HCT116 (cell line): Measurements from ENCODE around the gene TNS3. TPM values are rescaled to one million over a fixed set of nuclear protein-coding genes. Genes with fewer than 3 reads are reported as not detected.

ENCODE experiments used
- ATAC-seq: fragments of 200-7000 bp; cut with Tn5 transposase; 2 replicates; pipeline ENCODE4 v1.9.1; 2020; ENCODE audit warnings: mild to moderate bottlenecking, moderate library complexity
- BruUV-seq: library from RNA; stranded (reverse); fragments of 400-500 nt; replicated peaks from 2 replicates; lab custom pipeline; 2021; lab: Mats Ljungman, UMichigan
- CTCF ChIA-PET: fragments of 300-600 bp; sonication (Branson Sonifier 250); formaldehyde crosslinking; loops from one replicate; lab custom pipeline; 2021; ENCODE audit warnings: antibody characterized with exemption; lab: Charles Lee
- POLR2A ChIA-PET: fragments of 300-600, 350-600 bp; sonication (Branson Sonifier 250); formaldehyde crosslinking; loops from one replicate; lab custom pipeline; 2021; ENCODE audit warnings: antibody characterized with exemption; lab: Charles Lee
- RAD21 ChIA-PET, 2 experiments: fragments of 300-600 bp; sonication (Branson Sonifier 250); formaldehyde crosslinking; loops; one replicate each; lab custom pipeline; 2023; ENCODE audit warnings: low total read pairs in 2 of 2; ENCODE audit not compliant: uncharacterized antibody in 2 of 2, unreplicated experiment in 2 of 2, low non-redundant PET in 1 of 2; lab: Charles Lee
- DNase-seq: peaks from one replicate; pipeline ENCODE4 v3.0.0-alpha.2; 2010; ENCODE audit warnings: low read depth, low spot score
- H2AFZ ChIP-seq: fragments of 200-600 bp; shearing (Covaris generic), sonication (generic); 2 replicates; pipeline ENCODE4 v1.6.1; 2017; ENCODE audit warnings: low read depth, mixed run types, mixed read lengths, antibody characterized with exemption, low read length; ENCODE audit not compliant: poor library complexity, severe bottlenecking
- H3K27ac ChIP-seq: 2 replicates; pipeline ENCODE4 v1.5.1; 2012; ENCODE audit warnings: low read depth, low read length
- H3K27me3 ChIP-seq: fragments of 200-600 bp; sonication (generic); 2 replicates; pipeline ENCODE4 v1.6.1; 2016; ENCODE audit warnings: mixed run types, low read length, mixed read lengths; ENCODE audit not compliant: insufficient read depth
- H3K36me3 ChIP-seq, 2 experiments: fragments of 200-500 bp in 1 of 2; fragments of 200-600 bp in 1 of 2; sonication (Bioruptor generic) in 1 of 2; sonication (generic) in 1 of 2; 2 replicates each; pipeline versions ENCODE4 v1.5.1 to v1.6.1; 2014 to 2016; ENCODE audit warnings: low read length in 2 of 2, inconsistent platforms in 1 of 2, mixed read lengths in 1 of 2, mixed run types in 1 of 2; ENCODE audit not compliant: insufficient read depth in 2 of 2, control insufficient read depth in 1 of 2
- H3K4me1 ChIP-seq, 2 experiments: fragments of 200-600 bp in 1 of 2; sonication (generic) in 1 of 2; 2 replicates each; pipeline versions ENCODE4 v1.5.1 to v1.6.1; 2012 to 2017; ENCODE audit warnings: low read length in 2 of 2, inconsistent platforms in 1 of 2, mild to moderate bottlenecking in 1 of 2, mixed read lengths in 1 of 2, mixed run types in 1 of 2, moderate library complexity in 1 of 2; ENCODE audit not compliant: insufficient read depth in 2 of 2, control insufficient read depth in 1 of 2
- H3K4me2 ChIP-seq: fragments of 200-600 bp; sonication (generic); 2 replicates; pipeline ENCODE4 v1.6.1; 2017; ENCODE audit warnings: mixed run types, low read length, mixed read lengths
- H3K4me3 ChIP-seq, 2 experiments: fragments of 200-600 bp in 1 of 2; sonication (generic) in 1 of 2; replicated peaks in 1 of 2; 2 replicates each; pipeline ENCODE4 v1.5.1; 2011 to 2016; ENCODE audit warnings: low read length in 2 of 2, control low read depth in 1 of 2, low read depth in 1 of 2, mild to moderate bottlenecking in 1 of 2, mixed read lengths in 1 of 2, mixed run types in 1 of 2
- H3K79me2 ChIP-seq: fragments of 200-600 bp; sonication (generic); 2 replicates; pipeline ENCODE4 v1.6.1; 2017; ENCODE audit warnings: mild to moderate bottlenecking, mixed run types, low read length, moderate library complexity, mixed read lengths; ENCODE audit not compliant: insufficient read depth
- H3K9ac ChIP-seq: fragments of 200-600 bp; sonication (generic); 2 replicates; pipeline ENCODE4 v1.6.1; 2016; ENCODE audit warnings: low read length, mixed read lengths
- H3K9me2 ChIP-seq: fragments of 200-600 bp; sonication (generic), shearing (Covaris generic); 2 replicates; pipeline ENCODE4 v1.6.1; 2017; ENCODE audit warnings: mixed run types, mild to moderate bottlenecking, moderate library complexity; ENCODE audit not compliant: insufficient read depth
- H3K9me3 ChIP-seq, 2 experiments: fragments of 200-500 bp in 1 of 2; fragments of 200-600 bp in 1 of 2; sonication (Bioruptor generic) in 1 of 2; sonication (generic) in 1 of 2; 2 replicates each; pipeline ENCODE4 v1.6.1; 2014 to 2017; ENCODE audit warnings: low read length in 2 of 2, mixed read lengths in 2 of 2, inconsistent platforms in 1 of 2, low read depth in 1 of 2, mild to moderate bottlenecking in 1 of 2, mixed run types in 1 of 2, moderate library complexity in 1 of 2; ENCODE audit not compliant: control insufficient read depth in 1 of 2, insufficient read depth in 1 of 2
- H4K20me1 ChIP-seq: fragments of 200-600 bp; sonication (generic), shearing (Covaris generic); 2 replicates; pipeline ENCODE4 v1.6.1; 2017; ENCODE audit warnings: mixed run types, mild to moderate bottlenecking, moderate library complexity; ENCODE audit not compliant: insufficient read depth
- CEBPB ChIP-seq: IDR thresholded peaks from 2 replicates; pipeline ENCODE4 v1.6.1; 2012; ENCODE audit warnings: low read depth
- EGR1 ChIP-seq: IDR thresholded peaks from 2 replicates; pipeline ENCODE4 v1.6.1; 2012; ENCODE audit warnings: low read depth
- ELF1 ChIP-seq: IDR thresholded peaks from 2 replicates; pipeline ENCODE4 v1.6.1; 2012; ENCODE audit warnings: low read depth, borderline replicate concordance
- EZH2 ChIP-seq: fragments of 200-600 bp; sonication (generic); IDR thresholded peaks from 2 replicates; pipeline ENCODE4 v1.6.1; 2017; ENCODE audit warnings: antibody characterized with exemption, mixed run types
- FOSL1 ChIP-seq: IDR thresholded peaks from 2 replicates; pipeline ENCODE4 v1.6.1; 2012; ENCODE audit warnings: low read depth
- JUND ChIP-seq: IDR thresholded peaks from 2 replicates; pipeline ENCODE4 v1.6.1; 2012
- MAX ChIP-seq: IDR thresholded peaks from 2 replicates; pipeline ENCODE4 v1.6.1; 2012
- POLR2A ChIP-seq: IDR thresholded peaks from 2 replicates; pipeline ENCODE4 v1.7.0; 2011; ENCODE audit warnings: borderline replicate concordance; ENCODE audit not compliant: insufficient read depth, insufficient read length; ENCODE audit errors: extremely low read depth
- POLR2AphosphoS5 ChIP-seq: IDR thresholded peaks from 2 replicates; pipeline ENCODE4 v1.6.1; 2011; ENCODE audit warnings: mild to moderate bottlenecking, low read depth, low read length, moderate library complexity
- RAD21 ChIP-seq: IDR thresholded peaks from 2 replicates; pipeline ENCODE4 v1.6.1; 2012; ENCODE audit warnings: low read depth, mild to moderate bottlenecking
- SIN3A ChIP-seq: IDR thresholded peaks from 2 replicates; pipeline ENCODE4 v1.6.1; 2012; ENCODE audit warnings: low read depth
- SP1 ChIP-seq: IDR thresholded peaks from 2 replicates; pipeline ENCODE4 v1.6.1; 2012; ENCODE audit warnings: low read depth
- TCF7L2 ChIP-seq: IDR thresholded peaks from 2 replicates; pipeline ENCODE4 v1.7.0; 2011; ENCODE audit warnings: borderline replicate concordance, inconsistent platforms; ENCODE audit not compliant: insufficient read depth, insufficient read length; ENCODE audit errors: extremely low read depth
- YY1 ChIP-seq: IDR thresholded peaks from 2 replicates; pipeline ENCODE4 v1.6.1; 2011; ENCODE audit warnings: low read length, low read depth, moderate library complexity, mild to moderate bottlenecking; ENCODE audit not compliant: insufficient replicate concordance; ENCODE audit errors: extremely low read depth
- ZFX ChIP-seq: fragments of 450-650 bp; IDR thresholded peaks from 2 replicates; pipeline ENCODE4 v1.6.1; 2017
- intact Hi-C: fragments of 100-400 bp; cut with micrococcal nuclease; formaldehyde crosslinking; loops from 2 replicates; pipeline ENCODE4 v1.10.0; 2022
- total RNA-seq: library from RNA; stranded (reverse); gene quantifications from one replicate; pipeline ENCODE4 v1.2.1, GENCODE V29; 2021; ENCODE audit not compliant: unreplicated experiment
- TF ChIP-seq, protein P1 (sequence below), 3 experiments: fragments of 200-600 bp in 1 of 3; sonication (generic) in 1 of 3; IDR thresholded peaks in 2 of 3; conservative IDR thresholded peaks in 1 of 3; 2 replicates each; pipeline ENCODE4 v1.5.1; 2012 to 2017; ENCODE audit warnings: low read depth in 2 of 3, low read length in 2 of 3, antibody characterized with exemption in 1 of 3, borderline replicate concordance in 1 of 3, control low read depth in 1 of 3, mild to moderate bottlenecking in 1 of 3, mixed read lengths in 1 of 3, mixed run types in 1 of 3, moderate library complexity in 1 of 3; ENCODE audit not compliant: insufficient read depth in 1 of 3
- TF ChIP-seq, protein P2 (sequence below): IDR thresholded peaks from 2 replicates; pipeline ENCODE4 v1.6.1; 2011; ENCODE audit warnings: mild to moderate bottlenecking, low read length, moderate library complexity; ENCODE audit not compliant: insufficient replicate concordance; ENCODE audit errors: extremely low read depth

The TNS3 gene
- total RNA-seq, 1 experiment from 2014 or later, result 9.1 TPM

- DNase-seq (no peak), ATAC-seq (no peak)
- H3K36me3 ChIP-seq, result no peaks in the 10 kb centered on the region
- no peak overlapping the region for H2AFZ ChIP-seq
- H3K9ac ChIP-seq, result no peak overlapping the region
- ChIA-PET POLR2A (no interaction called here), RAD21 (no interaction called here), CTCF (no interaction called here)
- H3K4me1 ChIP-seq, result peaks cover 3 to 18% of the 10 kb centered on the region in 2 experiments; a peak in 3 of 4 replicates
- H3K4me3 ChIP-seq, result no peak overlapping the region
- no peaks in the 10 kb centered on the region for H3K79me2 ChIP-seq
- H3K9me3 ChIP-seq, result no peaks in the 10 kb centered on the region
- H3K4me2 ChIP-seq, result no peak overlapping the region
- no peaks in the 10 kb centered on the region for H3K27me3 ChIP-seq
- TF ChIP-seq JUND, result no peak
- TF ChIP-seq SP1, result no peak
- TF ChIP-seq EGR1, result no peak
- TF ChIP-seq, protein P1, sequence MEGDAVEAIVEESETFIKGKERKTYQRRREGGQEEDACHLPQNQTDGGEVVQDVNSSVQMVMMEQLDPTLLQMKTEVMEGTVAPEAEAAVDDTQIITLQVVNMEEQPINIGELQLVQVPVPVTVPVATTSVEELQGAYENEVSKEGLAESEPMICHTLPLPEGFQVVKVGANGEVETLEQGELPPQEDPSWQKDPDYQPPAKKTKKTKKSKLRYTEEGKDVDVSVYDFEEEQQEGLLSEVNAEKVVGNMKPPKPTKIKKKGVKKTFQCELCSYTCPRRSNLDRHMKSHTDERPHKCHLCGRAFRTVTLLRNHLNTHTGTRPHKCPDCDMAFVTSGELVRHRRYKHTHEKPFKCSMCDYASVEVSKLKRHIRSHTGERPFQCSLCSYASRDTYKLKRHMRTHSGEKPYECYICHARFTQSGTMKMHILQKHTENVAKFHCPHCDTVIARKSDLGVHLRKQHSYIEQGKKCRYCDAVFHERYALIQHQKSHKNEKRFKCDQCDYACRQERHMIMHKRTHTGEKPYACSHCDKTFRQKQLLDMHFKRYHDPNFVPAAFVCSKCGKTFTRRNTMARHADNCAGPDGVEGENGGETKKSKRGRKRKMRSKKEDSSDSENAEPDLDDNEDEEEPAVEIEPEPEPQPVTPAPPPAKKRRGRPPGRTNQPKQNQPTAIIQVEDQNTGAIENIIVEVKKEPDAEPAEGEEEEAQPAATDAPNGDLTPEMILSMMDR (IDR thresholded peaks at IDR 0.05 in 2 of 3, conservative IDR thresholded peaks at IDR 0.05 in 1 of 3; ENCODE audit: borderline replicate concordance in 1 of 3, insufficient read depth in 1 of 3, low read depth in 2 of 3, low read length in 2 of 3), result no peak
- TF ChIP-seq POLR2AphosphoS5, result no peak
- no peak for TF ChIP-seq EZH2
- no peak for TF ChIP-seq POLR2A
- TF ChIP-seq, protein P2, sequence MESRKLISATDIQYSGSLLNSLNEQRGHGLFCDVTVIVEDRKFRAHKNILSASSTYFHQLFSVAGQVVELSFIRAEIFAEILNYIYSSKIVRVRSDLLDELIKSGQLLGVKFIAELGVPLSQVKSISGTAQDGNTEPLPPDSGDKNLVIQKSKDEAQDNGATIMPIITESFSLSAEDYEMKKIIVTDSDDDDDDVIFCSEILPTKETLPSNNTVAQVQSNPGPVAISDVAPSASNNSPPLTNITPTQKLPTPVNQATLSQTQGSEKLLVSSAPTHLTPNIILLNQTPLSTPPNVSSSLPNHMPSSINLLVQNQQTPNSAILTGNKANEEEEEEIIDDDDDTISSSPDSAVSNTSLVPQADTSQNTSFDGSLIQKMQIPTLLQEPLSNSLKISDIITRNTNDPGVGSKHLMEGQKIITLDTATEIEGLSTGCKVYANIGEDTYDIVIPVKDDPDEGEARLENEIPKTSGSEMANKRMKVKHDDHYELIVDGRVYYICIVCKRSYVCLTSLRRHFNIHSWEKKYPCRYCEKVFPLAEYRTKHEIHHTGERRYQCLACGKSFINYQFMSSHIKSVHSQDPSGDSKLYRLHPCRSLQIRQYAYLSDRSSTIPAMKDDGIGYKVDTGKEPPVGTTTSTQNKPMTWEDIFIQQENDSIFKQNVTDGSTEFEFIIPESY, result no peak
- no peak for TF ChIP-seq ZFX
- no peak for TF ChIP-seq TCF7L2
- no peak for TF ChIP-seq MAX
- no peak for TF ChIP-seq ELF1
- no peak for TF ChIP-seq RAD21
- no peak for TF ChIP-seq CEBPB
- no peak for TF ChIP-seq YY1
- TF ChIP-seq FOSL1, result no peak
- no peak for TF ChIP-seq SIN3A
- H3K27ac ChIP-seq, result no peak overlapping the region
- intact Hi-C loops, result no loop called here
- H4K20me1 ChIP-seq, result no peaks in the 10 kb centered on the region
- H3K9me2 ChIP-seq, result no peaks in the 10 kb centered on the region
- BruUV-seq, result no TSS peak
Observed at GRCh38 chr7:47292832-47293309, 289.0 kb downstream of the TNS3 start.
